Adipose tissue (tissue), 3 donors: ENCODE results near the gene BCAS3. TPM values are rescaled to one million over a fixed set of nuclear protein-coding genes. Genes with fewer than 3 reads are reported as not detected.

Source experiments
- H3K27ac ChIP-seq: one replicate; pipeline ENCODE4 v1.5.1; 2013; ENCODE audit warnings: low read depth, low read length
- WGBS, 3 donors: extraction: QIAGEN DNeasy Blood & Tissue Kit; methylation state at CpG; one replicate each; pipeline ENCODE4 v1.1.7; 2013; 5-methylcytosine and 5-hydroxymethylcytosine counted together
- polyA plus RNA-seq, 3 donors: library from polyadenylated mRNA; stranded (reverse); fragments of 200-250 nt; gene quantifications; one replicate each; pipeline ENCODE4 v1.2.3, GENCODE V29; 2013
- donor health status: healthy with polysubstance abuse.
- donor health status: Bipolar disorder and iron deficiency.
- donor health status: healthy.

Gene BCAS3
- polyA plus RNA-seq, 3 donors: 5.2 to 8.5 (median 5.4) TPM

GRCh38 chr17:61122326-61122913, 444.8 kb downstream of the BCAS3 start:
- no peak overlapping the region for H3K27ac ChIP-seq
- WGBS, 3 donors: 56 to 68% (median 58%) methylated on average over 2 of the region's 2 CpGs

- H3K27ac ChIP-seq: no peak overlapping the region
- 94 to 100% (median 96%) methylated on average over 1 of the region's 1 CpG for WGBS, 3 donors
These were observed 446.9 kb downstream of the BCAS3 start for GRCh38 chr17:61124562-61124961.

- 69 to 79% (median 73%) methylated on average over 11 of the region's 11 CpGs for WGBS, 3 donors
These were observed 449.0 kb downstream of the BCAS3 start for GRCh38 chr17:61126473-61127249.

GRCh38 chr17:61127960-61128359, 450.3 kb downstream of the BCAS3 start:
- 81 to 92% (median 85%) methylated on average over 2 of the region's 2 CpGs for WGBS, 3 donors
- H3K27ac ChIP-seq: no peak overlapping the region

More at GRCh38 chr17:61126473-61127249, 449.0 kb downstream of the BCAS3 start:
- H3K27ac ChIP-seq: no peak overlapping the region

- 33 to 63% (median 34%) methylated on average over 8 of the region's 8 CpGs for WGBS, 3 donors
- no peak overlapping the region for H3K27ac ChIP-seq
These were observed 451.0 kb downstream of the BCAS3 start for GRCh38 chr17:61128661-61129115.

- whole genome bisulfite sequencing, 3 donors: 81 to 90% (median 84%) methylated on average over 7 of the region's 7 CpGs
- no peak overlapping the region for H3K27ac ChIP-seq
These were observed 451.9 kb downstream of the BCAS3 start for GRCh38 chr17:61129267-61130254.

- H3K27ac ChIP-seq: no peak overlapping the region
- 57 to 91% (median 72%) methylated on average over 4 of the region's 4 CpGs for WGBS, 3 donors
These were observed 452.7 kb downstream of the BCAS3 start for GRCh38 chr17:61130330-61130729.

- 59 to 98% (median 67%) methylated on average over 2 of the region's 2 CpGs for WGBS, 3 donors
- no peak overlapping the region for H3K27ac ChIP-seq
These were observed 453.9 kb downstream of the BCAS3 start for GRCh38 chr17:61131585-61131984.

GRCh38 chr17:61132524-61132923, 454.9 kb downstream of the BCAS3 start:
- 95 to 97% (median 97%) methylated on average over 4 of the region's 4 CpGs for WGBS, 3 donors
- no peak overlapping the region for H3K27ac ChIP-seq

- H3K27ac ChIP-seq: no peak overlapping the region
- 86 to 98% (median 92%) methylated on average over 1 of the region's 1 CpG for WGBS, 3 donors
These were observed 456.2 kb downstream of the BCAS3 start for GRCh38 chr17:61133853-61134252.

- no peak overlapping the region for H3K27ac ChIP-seq
- WGBS, 3 donors: 88 to 94% (median 94%) methylated on average over 6 of the region's 6 CpGs
These were observed 457.0 kb downstream of the BCAS3 start for GRCh38 chr17:61134551-61135235.

GRCh38 chr17:61135782-61136181, 458.1 kb downstream of the BCAS3 start:
- H3K27ac ChIP-seq: no peak overlapping the region
- 85 to 90% (median 88%) methylated on average over 14 of the region's 14 CpGs for WGBS, 3 donors

- WGBS, 3 donors: 93 to 96% (median 95%) methylated on average over 7 of the region's 7 CpGs
- H3K27ac ChIP-seq: no peak overlapping the region
These were observed 458.6 kb downstream of the BCAS3 start for GRCh38 chr17:61136296-61136695.

GRCh38 chr17:61139219-61139618, 461.6 kb downstream of the BCAS3 start:
- no peak overlapping the region for H3K27ac ChIP-seq
- WGBS, 3 donors: 35 to 71% (median 38%) methylated on average over 4 of the region's 4 CpGs

GRCh38 chr17:61140081-61140786, 462.6 kb downstream of the BCAS3 start:
- 89 to 98% (median 91%) methylated on average over 3 of the region's 3 CpGs for WGBS, 3 donors
- no peak overlapping the region for H3K27ac ChIP-seq

- H3K27ac ChIP-seq: no peak overlapping the region
- WGBS, 3 donors: 93 to 98% (median 96%) methylated on average over 1 of the region's 1 CpG
These were observed 465.4 kb downstream of the BCAS3 start for GRCh38 chr17:61143026-61143425.

GRCh38 chr17:61144137-61144536, 466.5 kb downstream of the BCAS3 start:
- no peak overlapping the region for H3K27ac ChIP-seq
- WGBS, 3 donors: 79 to 90% (median 83%) methylated on average over 2 of the region's 2 CpGs
